Hypothalamus (tissue), 51 donors: ENCODE results near the gene HOXC12.

Experiments used
- DNase-seq, 51 donors: peaks; one replicate each; lab custom pipeline; 2025; lab: John Stamatoyannopoulos, UW

Gene HOXC12

DNA sequence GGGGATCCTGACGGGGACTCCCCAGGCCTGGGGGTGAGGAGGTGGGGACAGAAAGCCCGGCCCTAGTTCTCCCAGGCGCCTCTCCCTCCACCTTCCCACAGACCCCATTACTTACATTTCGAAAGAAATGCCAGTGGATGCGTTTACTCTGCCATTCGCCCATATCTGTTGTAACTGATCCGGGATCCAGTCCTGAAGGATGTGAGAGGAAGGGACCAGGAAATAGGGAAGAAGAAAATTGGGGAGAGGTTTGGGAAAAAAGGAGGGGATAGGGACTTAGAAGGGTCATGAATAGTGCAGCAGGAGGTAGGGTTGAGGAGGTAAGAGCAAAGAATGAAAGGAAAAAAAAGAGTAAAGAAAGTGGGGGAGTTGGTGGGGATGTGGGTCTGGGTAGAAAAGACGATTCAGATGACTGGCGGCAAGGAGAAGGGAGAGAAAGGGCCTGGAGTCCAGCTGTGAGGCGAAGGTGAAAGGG is 1.1 kb downstream of the HOXC12 start:
- DNase-seq, result no peak

DNA sequence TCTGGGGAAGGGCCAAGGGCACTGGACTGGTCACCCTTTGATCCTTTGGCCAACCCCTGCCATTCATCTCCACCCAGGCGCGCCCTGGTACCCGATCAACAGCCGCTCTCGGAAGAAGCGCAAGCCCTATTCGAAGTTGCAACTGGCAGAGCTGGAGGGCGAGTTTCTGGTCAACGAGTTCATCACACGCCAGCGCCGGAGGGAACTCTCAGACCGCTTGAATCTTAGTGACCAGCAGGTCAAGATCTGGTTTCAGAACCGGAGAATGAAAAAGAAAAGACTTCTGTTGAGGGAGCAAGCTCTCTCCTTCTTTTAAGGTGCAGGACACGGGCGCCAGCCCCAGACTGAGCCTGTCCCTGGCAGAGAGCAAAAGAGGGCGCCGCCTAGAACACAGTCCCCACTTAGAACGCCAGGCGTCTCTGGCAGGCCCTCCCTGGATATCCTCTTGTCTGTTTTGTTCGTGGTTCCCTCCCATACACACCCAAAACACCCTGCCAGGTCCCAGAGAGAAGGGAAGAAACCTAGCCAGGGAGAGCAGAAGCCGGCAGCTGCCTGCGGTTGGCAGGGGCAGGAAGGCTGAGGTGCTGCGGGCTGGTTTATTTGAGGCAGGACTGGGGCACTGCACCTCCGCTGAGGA is 1.7 kb downstream of the HOXC12 start:
- no peak for DNase-seq

DNA sequence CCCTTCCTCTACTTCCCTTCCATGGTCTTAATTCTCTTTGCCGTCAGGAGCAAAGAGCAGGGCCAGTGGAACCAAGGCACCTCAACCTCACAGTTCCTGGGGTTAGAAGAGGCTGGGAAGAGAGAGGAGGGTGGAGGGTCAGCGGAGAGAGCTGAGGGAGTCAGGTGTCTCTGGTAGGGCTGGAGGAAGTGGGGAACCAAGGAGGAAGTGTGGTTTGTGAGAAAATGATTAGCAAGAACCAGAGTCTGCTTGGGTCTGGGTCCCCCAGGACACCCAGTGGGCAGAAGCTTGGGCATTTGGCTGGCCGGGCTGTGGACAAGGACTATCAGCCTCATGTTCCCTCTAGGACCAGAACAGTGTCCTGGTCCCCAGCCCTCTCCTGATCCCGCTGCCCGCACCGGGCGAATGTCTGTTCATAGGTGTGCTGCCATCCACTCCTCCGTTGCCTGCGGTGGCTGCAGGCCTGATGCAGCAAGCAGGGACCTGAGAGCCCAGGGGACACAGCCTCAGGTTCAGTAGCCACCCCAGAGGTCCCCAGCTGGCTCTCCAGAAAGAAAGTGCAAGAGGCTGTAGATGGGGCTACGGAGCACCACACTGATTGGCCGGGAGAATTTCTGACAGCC is 2.3 kb downstream of the HOXC12 start:
- DNase-seq, result no peak

DNA sequence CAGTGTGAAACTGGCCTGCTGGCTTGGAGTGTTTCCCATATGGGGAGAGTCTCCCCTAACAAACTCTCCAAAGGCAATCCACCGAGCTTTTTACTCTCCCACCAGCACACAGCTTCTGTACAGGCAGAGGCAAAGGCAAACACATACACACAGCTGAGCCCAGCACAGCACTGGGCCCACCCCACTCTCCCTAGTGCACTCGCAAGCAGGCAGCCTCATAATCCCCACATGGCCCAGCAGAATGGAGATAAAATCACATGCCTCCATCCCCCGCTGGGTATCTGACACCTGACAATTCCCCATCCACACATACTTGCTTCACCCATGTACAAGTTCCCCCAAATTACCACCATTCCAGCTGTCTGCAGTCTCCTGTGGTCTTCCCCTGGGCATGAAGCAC is 3.4 kb downstream of the HOXC12 start:
- no peak for DNase-seq

DNA sequence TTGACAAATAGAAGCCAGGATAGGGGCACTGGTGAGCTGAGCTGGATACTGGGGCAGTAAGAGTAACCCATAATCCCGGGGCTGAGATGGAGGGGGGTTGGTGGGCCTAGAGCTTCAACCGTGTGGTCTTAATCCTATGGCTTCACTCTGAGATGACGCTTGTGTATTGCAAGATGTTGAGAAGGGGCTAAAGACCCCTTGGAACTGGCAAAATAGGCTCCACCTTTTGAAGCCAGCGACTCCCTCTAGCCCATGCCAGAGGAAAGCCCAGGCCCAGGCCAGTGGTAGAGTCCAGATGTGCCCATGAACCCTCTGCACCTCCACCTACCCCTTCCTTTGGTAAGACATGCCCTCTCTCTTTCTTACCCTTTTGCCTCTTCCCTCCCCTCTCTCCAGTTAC is 4.6 kb downstream of the HOXC12 start:
- no peak for DNase-seq

DNA sequence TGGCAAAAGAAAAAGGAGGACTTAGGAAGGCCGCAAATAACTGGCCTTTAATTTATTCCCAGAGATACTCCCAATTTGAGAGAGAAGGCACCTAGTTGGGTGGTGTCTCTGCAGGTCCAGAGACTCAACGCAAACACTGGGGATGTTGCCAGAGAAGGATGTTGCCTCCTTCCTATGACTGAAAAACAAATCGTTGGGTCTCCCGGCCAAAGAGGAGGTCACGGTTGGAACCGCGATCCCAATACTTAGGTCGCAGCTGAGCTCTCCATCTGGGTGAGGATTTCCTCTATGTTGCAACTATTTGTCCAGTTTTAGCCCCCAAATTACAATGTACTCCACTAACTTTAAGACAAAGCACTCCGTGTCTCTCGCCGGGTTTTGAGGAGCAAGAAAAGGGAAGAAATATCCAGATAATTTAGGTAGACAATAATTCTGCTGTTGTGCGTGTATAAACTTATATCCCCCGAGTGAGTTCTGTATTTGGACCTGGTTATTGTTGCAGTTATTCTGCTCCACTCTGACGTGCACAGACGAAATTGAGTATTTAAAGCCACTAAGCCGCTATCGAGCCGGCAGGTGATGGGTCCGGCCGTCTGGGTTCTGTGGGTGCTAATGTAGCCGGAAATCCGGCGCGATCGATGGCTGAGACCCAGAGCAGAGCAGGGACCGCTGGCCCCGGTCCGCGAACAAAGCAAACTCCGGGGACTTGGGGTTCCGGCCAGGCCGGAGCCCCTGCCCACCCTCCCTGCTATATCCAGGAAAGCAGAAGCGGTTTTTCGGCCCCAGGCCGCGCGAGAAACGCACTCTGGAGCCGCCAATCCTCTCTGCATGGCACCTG is 5.7 kb downstream of the HOXC12 start:
- no peak for DNase-seq

DNA sequence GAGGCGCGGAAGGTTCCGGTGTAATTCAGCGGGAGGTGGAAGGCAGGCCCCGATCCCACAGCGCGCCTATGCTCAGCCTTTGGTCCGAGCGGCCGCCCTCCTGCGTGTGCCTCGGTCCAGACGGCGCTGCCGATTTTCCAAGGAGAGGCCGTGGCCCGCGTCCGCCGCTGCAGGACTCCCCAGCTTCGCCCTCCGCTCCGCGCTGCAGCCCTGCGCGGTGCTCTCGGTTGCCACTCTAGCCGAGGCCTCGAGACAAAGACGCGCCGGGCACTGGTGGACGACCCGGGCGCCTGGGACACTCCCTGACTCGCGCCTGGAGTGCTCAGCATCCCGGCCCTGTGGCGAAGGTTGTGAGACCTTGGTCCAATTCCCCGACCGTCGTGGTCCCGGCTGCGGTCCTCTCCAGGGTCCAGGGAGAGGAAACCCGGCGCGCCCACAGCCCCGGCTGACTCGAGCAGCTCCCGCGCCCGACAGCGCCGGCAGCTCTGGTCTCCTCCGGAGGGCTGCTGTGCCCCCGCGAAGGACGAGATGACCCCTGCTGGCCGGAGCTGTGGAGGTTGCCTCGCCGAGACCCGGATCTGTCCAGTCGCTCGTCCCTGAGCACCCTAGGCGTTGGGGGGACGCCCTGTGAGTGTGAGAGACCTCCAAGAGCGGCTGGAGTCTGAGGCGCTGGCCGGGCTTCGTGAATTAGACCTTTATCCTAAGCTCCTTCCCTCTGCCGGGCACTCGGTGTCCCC is 6.5 kb downstream of the HOXC12 start:
- peak in 1 of 51 donors; percentile 3 for DNase-seq

DNA sequence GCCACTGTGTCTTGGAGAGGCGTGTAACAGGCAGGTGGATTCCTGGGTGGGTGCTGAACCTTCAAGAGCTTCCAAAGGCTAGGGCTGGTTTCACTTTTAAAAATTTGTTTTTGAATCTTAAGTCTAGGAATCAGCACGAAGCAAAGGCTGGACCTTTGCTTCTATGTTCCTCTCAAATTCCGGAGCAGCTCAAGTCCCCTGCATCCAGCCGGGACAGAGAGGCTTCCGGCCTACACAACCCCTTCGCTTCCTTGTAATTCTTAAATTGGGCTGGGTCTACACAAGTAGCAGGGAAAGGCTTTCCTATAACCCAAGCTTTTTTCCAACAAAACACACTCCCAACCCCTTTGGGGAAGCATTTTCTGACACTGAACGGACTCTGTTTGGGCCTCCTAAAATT is 8.3 kb downstream of the HOXC12 start:
- DNase-seq, result no peak

DNA sequence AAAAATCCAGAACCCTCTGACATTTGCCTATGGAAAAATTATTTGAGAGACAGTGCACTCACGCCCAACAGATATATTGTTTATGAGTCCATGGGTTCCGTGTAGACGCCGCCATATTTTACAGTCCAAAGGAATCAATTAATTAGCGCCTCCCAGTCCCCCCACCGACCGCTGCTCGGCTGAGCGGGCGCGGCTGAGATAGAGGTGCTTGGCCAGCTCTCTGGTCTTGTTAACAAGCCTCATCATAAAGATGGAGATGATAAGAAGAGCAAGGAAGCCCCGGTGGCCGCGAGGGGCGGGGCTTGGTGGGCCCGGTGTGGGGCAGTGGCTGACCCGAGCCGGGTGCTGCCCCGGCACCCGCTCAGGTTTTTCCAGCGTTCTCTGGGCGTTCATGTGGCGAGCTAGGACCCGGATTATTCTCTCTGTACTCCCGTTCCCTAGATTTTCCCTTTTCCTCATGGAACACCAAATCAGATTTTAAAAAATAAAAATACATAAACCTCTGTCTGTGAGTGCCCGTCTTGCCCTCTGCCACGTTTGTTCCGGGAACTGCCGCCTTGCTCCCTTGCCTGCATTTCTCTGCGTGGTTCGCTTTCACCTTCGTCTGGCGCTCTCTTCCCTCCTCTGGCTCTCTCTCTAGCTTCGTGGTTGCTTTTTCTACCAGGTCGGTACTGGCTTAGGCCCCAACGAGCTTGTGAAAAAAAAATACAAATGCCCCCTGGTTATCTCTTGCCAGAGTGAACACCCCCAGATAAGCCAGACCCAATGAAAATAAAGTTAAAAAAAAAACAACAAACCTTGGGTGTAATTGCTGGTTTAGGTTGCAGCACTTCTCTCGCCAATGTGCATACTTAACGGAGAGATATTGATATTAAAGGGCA is 9.0 kb downstream of the HOXC12 start:
- DNase-seq, result no peak

DNA sequence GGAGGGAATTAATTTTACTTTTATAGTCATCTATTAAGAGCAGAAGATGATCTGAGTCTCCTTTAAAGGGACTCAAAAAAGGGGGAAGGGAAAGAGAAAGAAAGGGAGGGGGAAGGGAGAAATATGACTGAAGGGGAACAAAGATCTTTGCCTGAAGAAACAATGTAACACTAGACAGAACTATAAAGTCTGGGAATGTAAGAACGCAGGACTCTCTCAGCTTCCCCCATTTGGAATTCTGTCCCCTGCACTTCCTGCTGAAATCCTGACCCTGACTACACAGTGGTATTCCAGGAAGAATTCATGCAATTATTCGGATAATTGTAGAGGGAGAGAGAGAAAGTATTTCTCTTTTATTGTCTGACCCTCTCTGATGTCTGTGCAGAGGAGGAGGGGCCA is 9.6 kb downstream of the HOXC12 start:
- no peak for DNase-seq

DNA sequence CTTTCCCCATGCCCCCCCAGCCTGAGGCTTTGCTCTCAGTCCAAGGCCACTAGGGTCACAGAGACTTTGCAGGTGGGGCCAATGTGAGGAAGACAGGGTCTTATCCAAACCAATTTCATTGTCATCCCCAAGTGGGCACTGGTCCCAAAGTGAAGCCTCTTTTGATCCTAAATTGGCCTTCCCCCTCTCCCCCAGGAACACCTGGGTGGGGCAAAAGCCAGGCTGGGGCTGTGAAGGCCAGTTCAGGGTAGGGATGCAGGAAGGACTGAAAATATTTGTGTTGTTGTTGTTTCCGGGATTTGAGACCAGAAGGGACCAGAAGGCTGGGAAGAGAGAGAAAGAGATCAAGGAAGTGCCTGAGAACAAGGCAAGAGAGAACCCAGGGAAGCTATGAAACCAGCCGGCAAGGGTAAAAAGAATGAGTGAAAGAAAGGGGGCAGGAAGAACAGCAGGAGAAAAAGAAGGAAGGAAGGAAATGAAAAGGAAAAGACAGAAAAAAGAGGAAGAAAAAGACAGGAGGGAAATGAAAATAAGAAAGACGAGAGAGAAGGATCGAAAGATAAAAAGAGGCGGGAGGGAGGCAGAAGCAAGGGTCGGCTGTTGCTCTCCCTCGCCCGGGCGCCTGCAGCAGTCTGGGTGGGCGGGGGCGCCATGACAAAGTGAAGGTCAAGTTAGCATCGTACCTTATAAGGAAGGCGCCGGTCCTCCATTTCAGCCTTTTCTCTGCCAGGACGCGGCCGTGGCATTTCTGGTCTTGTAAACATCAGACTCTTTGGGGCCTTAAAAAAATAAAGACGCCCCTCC is 10.8 kb downstream of the HOXC12 start:
- no peak for DNase-seq

DNA sequence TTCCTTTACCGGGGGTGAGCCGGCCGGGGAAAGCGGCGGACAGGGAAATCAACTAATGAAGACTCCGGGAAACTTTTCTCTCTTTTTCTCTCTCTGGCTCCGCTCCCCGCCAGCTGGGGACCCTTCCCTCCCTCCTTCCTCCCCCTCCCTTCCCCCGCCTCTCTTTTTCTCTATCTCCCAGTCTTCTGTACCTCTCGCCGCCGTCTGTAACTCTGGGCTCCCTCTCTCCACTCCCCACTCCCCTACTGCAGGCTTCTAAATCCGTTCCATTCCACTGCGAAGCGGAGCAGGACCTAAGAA is 11.3 kb downstream of the HOXC12 start:
- DNase-seq, result no peak

DNA sequence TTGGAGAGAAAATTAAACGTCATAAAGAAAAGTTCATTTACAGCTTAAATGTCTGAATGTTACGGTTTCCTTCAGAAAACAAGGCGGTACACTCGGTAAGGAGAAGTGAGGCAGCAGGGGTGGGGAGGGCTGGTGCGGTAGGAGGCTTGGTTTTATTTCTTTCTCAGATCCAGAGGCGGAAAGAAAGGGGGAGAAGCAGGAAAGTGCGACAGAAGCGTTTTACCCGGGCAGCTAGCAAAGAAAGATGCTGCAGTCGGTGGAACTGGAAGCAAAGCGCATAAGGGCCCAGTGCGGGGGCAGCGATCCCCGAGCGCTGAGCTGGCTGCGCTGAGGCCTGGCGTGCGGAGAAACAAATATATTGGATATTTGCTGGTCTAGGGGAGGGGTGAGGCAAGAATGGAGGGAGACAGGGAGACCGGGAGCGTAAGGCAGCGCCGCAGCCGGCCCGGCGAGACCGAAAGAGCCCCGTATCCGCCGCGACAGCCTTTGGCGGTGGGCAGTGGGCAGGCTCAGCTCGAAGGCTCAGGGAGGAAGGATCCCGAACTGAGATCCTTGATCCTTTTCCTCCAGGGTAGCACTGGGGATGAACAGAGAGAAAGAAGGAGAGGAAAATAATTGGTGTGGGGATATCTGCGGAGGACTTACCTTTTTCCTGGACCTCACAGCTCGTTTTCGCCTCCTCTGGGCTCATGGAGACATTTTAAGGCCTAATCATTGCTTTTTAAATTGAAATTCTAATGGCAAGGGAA is 11.9 kb downstream of the HOXC12 start:
- no peak for DNase-seq

DNA sequence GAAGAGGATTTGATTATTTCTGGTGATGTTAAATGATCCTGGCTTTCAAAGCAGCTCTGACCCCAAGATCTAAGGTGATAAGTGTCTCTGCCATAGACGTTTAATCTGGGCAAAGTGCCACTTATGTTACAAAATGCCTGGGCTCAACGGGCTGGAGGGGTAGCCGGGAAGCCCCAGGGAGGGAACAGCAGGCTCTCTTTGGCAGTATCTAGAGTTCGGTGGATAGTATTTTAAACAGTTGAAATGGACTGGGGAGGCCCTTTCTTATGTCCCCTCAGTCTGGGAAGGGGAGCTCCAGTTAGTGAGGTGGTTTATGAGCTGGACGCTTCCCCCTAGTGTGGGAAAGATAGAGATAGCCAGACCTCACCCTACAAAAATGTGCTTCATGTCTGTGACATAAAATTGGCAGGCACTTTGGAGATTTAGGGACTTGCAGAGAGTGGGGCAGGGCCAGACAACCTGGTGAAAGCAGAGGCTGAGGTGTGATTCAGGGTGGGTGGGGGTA is 12.8 kb downstream of the HOXC12 start:
- no peak for DNase-seq

DNA sequence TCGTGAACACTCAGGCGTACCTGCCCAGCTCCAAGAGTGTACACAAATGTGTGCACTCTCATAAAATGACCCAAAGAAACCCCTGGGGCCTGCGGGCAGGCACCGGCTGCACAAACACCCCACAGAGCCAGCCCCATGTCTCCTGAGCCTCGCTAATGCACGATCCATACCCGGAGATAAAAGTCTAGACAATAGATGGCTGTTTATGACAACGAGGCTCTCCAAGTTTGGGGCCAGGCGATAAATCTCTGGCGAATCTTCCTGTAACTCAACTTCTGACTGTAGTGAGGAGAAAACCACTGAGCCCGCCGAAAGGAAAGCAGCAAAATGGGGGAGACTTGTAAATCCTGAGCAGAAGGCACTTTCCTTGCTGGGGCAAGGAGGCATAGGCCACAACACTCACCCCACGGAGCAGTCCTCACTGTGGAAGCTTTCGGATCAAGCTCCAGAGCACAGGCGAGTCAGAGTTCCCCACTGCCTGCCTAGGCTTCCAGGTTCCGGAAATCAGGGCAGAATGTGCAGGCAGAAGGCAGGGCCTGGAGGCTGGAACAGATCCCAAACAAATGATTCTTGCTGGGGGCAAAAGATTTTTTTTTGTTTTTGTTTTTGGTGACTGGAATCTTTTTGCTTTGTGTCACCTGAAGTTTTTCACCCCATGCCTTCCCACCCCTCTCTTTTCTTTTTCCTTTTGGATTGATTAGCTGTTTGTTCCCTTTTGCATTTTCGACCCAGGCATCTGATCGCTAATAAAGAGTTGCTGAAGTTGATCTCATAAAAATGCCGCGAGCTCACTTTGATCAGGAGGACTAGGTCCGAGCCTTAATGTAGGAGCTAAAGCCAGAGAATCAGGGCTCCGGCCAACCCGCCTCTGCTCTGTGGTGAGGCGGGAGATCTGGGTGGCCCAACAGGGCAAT is 13.8 kb downstream of the HOXC12 start:
- no peak for DNase-seq

DNA sequence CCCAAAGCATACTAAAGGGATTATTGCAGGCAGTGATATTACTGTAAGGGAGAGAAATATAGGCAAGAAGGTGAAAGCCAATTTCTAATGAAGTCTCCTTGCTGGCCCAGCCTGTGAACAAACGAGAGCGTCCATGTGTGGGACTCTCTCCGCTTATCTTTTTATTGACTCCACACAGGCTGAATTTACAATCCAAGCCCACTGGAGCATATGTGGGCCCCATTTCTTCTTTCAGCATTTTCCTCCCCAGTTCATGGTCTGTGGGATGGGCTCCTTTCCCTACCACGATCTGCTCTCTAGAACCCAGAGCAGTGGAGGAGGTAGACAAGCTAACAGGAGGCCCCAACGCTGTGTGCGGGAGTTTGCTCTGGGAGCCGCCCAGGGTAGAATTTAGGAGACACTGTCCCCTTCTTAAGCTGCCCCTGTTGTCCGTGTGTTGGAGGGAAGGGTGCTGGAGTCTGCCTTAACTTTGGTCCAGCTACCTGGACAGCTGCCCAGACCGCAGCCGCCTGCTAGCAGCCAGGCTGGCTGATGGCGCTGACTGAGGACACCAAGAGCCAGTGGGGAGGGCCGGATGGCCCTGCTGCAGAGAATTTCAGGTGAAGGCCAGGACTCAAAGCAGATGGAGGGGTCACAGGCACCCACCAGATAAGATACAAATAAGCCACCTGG is 15.0 kb downstream of the HOXC12 start:
- no peak for DNase-seq

DNA sequence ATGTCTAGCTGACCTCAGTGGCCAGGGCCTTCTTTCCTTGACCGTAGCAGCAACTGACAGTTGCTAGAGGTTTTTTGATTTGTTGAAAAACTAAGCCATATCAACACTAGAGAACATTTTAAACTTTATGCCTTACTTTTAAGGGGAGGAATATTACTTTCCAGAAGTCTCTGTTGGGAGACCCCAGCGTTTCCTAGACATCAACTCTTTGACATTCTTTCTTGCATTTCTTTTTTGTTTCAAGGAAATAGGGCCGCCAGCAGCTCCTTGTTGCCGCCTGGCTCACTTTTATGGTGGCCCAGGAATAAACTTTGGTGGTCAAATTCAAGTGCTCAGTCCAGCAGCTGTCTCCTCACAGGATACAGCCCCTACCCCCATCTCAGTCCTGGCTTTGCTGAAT is 15.7 kb downstream of the HOXC12 start:
- DNase-seq, result no peak
